ENCODE measurements around the gene ADAP2.
"Not testable (repeated sequence)": the region's sequence is repeated elsewhere in the genome, so short reads cannot be mapped to it uniquely, and the experiment has no call there.

Gene ADAP2

GRCh38 chr17:30921544-30922196, at the start of gene ADAP2:
Gene ADAP2 (plus strand): TSS chr17:30921945. CDS start chr17:30922015, 70 bp downstream.
- DNase-seq = no peak

DNA sequence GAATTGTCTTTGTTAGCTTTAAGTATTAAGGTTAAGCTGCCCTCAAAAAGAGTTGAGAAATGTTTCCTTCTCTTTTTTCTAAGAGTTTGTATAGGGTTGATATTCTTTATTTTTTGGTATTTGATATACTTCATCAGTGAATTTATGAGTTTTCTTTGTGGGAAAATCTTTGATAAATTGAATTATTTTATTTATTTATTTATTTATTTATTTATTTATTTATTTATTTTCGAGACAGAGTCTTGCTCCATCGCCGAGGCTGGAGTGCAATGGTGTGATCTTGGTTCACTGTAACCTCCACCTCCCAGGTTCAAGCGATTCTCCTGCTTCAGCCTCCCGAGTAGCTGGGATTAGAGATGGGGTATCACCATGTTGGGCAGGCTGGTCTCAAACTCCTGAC, 35.6 kb upstream of the ADAP2 start:
- DNase-seq = no peak

- DNase-seq = no peak
Observed at GRCh38 chr17:30894236-30894635, 27.5 kb upstream of the ADAP2 start.

DNA sequence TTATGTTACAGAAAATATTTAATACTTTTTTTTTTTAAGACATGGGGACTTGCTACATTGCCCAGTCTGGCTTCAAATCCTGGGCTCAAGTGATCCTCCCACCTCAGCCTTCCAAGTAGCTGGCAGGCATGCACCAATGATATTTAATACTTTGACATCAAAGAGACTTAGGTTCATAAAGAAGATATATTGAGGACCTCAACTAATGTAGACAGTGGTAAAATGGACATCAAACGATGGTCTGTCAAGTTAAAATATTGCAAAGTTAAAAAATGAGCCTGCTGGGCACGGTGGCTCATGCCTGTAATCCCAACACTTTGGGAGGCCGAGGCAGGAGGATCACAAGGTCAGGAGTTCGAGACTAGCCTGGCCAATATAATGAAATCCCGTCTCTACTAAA, 24.4 kb upstream of the ADAP2 start:
- no peak for DNase-seq

- peak; percentile 12 for DNase-seq
Observed at GRCh38 chr17:30905742-30906100, 16.0 kb upstream of the ADAP2 start.

DNA sequence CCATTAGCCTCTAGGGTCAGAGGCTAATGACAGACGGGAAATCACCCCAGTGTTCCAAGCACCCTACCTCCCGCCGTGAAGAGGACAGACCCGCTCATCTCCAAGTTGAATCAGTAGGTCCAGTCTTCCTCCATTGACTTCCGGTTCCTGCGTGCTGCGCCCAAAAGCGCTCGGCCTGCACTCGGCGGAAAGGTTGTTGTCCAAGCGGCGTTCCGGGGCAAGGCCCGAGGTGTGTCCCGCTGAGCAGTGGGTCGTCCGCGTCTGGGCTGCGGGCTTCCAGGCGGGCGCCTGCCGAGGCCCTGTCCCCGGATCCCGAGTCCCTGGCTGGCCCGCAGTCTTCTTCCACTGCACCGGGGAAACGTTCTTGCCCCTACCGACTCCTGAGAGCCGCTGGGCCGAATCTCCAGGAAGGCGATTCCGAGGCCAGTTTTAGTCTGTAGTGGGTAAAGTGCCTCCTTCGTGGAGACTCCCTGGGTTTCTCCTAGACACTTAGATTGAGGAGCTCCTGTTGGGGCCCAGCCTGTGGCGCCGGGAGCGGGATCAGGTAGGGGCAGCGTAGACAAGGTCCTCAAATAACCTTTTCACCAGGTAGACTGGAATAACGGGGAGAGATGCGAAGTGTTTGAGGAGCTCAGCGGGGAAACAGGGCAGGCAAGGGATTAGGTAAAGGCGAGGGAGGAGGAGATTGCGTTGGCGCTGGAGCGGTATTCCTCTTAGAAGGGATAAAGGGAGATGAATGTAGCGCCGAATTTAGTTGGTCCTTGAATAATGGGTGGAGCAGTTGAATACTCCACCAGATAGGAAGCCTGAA, 15.4 kb upstream of the ADAP2 start, which contains the start of gene TEFM:
Gene TEFM, minus strand, starts transcription at position 138 of the 811 bp plus-strand sequence. Its CDS starts 40 bp downstream, at position 98.
- peak; percentile 86 for DNase-seq

DNA sequence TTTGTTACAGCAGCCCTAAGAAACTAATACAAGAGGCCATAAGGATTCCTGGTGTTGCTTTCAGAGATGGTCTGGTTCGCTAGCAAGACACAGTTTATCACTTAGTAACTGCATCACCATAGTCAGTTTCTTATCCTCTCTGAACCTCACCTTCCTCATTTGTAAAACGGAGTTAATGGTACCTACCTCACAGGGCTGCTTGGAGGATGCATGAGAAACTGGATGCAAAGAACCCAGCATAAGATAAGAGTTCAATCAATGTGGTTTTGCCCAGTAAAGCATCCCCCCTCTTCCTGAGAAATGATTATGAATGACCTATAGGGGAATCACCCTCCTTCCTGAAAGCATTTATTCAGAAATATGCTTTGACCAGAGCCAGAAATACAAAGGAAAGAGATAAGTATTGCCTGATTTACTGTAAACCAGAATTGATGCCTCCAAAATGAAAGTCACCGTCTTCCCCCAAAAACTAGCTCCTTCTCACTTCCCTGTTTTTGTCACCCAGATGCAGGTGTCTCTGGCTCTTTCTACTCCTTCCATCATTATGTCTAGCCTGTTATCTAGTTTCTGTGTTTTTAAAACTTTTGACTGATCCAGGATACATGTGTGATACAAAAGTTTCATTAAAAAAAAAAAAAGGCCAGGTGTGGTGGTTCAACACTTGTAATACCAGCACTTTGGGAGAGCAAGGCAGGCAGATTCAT, 12.9 kb upstream of the ADAP2 start:
- no peak for DNase-seq

DNA sequence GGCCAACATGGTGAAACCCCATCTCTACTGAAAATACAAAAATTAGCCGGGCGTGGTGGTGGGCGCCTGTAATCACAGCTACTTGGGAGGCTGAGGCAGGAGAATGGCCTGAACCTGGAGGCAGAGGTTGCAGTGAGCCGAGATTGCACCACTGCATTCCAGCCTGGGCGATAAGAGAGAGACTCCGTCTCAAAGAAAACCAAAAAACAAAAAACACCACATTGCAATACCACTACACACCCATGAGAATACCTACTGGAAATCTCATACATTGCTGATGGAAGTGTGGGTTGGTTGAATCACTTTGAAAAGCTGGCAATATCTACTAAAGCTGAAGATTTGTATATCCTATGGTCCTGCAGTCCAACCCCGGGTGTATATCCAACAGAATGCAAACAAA, 11.6 kb upstream of the ADAP2 start:
- DNase-seq = not testable (repeated sequence)

DNA sequence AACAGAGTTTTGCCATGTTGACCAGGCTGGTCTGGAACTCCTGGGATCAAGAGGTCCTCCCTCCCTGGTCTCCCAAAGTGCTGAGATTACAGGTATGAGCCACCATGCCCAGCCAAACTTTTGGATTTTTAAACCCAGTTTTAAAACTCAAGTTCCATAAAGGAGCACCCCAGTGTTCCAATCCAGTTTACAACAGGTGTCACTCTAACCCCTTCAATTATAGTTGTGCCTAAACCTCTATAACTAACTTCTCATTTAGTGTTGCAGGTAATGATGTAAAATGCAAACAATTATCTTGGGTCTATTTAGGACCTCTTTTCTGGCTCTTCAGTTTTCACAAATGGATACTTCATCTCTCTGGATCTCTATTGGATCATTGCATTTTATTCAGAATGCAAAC, 7.8 kb upstream of the ADAP2 start:
- no peak for DNase-seq

- no peak for DNase-seq
Observed at GRCh38 chr17:30915833-30916611, 5.7 kb upstream of the ADAP2 start.

GRCh38 chr17:30917050-30917449, 4.7 kb upstream of the ADAP2 start:
- no peak for DNase-seq

DNA sequence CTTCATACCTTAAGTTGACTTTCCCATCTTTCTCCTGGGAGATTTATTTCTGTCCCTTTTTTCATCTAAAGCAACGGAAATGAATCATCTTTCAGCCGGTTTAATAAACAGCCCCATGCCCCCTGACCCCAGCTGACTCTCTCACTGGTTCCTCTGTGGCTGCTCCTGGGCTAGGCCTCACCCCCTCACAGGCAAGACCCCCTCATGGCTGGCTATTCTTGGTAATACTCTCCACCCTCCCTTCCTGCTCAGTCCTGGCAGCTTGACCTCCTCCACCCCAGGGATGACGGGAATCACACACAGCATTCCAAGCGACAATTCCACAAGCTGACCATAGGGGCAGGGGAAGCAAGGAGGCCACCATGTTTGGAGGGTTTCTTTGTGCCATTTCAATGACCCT, 1.5 kb upstream of the ADAP2 start:
- no peak for DNase-seq

DNA sequence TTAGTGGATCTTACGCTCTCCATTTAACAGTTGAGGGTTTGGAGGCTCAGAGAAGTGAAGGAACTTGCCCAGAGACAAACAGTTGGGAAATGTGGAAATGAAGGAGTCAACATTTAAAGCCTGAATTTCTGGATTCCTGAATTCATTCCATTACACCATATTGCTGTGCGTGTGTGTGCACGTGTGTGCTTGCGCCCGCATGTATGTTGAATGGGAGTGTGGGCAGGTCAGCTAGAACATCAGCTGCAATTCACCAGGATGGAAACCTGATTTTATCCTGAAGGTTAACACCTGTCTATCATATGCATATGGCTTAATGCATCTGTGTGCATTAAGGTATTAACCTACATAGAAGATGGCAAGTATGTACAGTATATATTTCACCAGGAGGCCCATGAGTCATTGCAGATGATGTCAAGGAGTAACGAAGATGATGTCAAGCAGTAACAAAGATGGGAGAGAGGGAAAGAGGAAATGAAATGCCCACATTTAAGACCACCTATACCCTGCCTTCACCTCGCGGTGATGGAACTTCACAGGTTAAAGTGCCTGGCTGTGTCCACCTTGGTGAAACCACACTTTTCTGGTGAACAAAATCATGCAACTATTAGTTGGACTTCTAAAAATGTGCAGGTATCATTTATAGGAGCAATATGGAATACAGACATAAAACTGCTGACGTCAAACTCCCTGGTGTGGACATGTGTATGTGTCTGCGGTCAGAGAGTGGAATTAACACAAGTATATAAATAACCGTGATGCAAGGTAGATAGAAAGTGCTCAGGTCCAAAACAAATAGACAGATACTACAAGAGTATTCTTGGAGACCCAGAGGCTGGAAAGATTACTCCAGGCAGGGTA, 832 bp upstream of the ADAP2 start:
- DNase-seq = no peak

DNA sequence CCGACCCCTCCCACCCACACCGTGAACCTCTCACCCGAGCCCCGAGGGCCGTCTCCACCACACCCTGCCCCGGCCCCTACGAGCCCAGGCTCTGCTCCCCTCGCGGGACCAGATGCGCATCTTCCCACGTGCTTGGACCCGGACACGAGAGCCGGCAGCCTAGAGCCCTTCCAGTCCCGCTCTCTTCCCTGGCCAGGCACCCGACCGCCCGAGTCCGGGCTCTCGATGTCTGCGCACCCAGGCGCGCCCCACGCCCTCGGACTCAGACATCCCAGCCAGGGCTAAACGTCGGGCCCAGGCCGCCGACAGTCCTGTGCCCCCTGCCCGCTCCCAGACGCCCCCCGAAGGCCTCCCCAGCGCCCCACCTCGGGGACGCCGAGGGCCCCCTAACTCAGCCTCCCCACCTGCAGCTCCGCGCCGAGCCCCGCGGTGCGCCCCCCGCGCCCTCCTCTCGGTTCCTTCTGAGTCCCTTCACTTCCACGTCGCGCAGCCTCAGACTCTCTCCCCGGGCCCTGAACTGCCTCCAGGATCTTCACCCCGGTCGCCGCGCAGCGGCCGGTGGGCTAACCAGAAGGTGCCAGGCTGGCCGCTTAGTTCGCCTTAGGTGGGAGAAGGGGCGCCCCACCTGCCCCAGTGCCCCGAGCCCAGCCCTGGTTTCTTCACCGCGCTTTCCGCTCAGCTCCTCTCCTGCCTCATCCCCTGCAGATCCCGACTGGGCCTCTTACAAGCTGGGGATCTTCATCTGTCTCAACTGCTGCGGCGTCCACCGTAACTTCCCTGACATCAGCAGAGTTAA, 688 bp downstream of the ADAP2 start:
- no peak for DNase-seq

DNA sequence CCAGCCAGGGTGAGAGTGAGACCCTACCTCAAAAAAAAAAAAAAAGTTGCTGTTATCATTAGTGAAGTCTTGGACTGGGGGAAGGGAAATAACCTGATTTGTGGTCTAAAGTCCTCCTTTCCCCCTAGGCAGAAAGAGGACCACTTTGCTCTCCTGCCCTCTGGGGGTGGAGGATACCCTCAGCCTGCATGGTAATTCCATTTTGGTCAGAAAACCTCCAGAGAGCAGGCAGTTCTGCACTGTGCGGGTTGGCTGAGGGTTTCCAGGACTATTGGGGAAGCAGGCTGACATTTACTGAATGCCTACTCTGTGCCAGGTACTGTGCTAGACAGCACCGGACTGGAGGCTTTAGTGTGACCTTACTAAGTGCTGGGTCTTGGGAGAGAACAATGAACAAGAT, 2.6 kb downstream of the ADAP2 start:
- DNase-seq = no peak

DNA sequence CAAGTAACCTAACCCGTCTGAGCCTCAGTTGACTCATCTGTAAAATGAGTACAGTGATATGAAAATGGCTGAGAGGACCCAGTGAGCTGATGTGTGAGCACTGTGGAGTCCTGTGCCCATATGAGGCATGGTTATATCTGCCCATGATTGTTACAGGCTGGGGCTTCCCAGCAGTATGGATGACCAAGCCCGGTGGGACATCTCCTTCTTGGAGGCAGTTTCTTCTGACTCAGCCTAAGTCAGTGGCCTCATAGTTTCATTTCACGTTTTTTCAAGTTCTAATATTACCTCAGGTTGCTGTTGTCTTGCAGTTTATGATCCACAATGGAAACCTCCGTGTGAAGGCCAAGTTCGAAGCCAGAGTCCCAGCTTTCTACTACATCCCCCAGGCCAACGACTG, 4.8 kb downstream of the ADAP2 start:
- DNase-seq = no peak

DNA sequence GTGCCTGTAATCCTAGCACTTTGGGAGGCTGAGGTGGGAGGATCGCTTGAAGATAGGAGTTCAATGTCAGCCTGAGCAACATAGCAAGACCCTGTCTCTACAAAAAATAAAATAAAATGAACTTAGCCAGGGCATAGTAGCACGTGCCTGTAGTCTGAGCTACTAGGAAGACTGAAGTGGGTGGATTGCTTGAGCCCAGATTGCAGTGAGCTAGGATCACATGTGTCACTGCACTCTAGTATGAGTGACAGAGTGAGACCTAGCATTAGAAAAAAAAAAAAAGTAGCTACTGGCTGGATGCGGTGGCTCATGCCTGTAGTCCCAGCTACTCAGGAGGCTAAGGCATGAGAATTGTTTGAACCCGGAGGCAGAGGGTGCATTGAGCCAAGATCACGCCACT, 6.0 kb downstream of the ADAP2 start:
- DNase-seq = no peak

DNA sequence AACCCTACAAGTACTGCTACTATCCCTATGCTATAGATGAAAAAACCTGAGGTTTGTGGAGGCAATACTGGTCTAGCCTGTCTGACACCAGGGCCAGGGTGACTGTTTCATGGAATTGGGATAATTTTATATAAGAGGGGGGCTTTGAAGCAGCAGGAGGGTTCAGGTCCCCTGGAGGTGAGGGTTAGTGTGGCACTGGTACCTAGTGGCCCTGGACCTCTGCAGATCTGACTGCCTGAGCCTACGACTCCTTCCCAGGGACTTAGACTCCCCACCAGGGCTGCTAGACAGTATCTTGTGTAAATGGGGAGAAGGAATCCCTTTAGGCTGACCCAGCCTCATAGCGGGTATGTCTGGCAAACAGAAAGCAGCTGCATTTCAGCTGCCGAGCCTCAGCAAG, 6.8 kb downstream of the ADAP2 start:
- DNase-seq = no peak

DNA sequence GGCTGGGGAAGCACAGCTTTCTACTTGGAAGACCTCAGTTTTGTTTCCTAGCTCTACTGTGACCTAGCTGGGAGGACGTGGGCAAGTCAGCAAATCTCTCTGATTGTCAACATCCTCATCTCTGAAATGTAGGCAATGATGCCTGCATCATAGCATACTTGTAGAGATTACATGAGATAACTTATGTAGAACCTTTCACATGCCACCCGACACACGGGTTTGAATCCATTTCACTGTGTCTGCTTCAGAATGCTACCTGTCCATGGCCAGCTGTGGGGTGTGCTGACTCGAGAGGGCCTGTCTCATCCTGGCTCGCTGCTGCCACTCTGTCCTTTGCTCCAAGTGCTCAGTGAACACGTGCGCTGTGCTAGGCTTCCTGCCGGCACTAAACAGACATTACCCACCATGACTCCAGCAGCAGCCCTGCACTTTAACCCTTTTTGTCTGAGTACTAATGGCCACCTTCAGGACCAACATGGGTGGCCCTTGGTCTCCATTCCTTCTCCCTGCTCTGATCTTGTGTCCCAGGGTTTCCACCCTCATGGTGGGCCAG, 7.4 kb downstream of the ADAP2 start:
- no peak for DNase-seq

DNA sequence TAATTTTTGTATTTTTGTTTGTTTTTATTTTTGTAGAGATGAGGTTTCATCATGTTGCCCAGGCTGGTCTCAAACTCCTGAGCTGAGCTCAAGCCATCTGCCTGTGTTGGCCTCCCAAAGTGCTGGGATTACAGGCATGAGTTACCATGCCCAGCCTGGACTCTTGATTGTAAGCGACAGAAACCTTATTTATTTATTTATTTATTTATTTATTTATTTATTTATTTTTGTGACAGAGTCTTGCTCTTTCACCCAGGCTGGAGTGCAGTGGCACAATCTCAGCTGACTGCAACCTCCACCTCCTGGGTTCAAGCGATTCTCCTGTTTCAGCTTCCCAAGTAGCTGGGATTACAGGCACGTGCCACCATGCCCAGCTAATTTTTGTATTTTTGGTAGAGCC, 8.1 kb downstream of the ADAP2 start:
- DNase-seq = not testable (repeated sequence)

- DNase-seq = no peak
Observed at GRCh38 chr17:30930495-30930894, 8.8 kb downstream of the ADAP2 start.

All from stimulated activated CD4-positive, alpha-beta T cell treated with anti-CD3 and anti-CD28 coated beads, Interleukin-4, amount 100 ng/mL, for 1 hour (primary cell).